Neural progenitor cell (in vitro differentiated cells): ENCODE results near the gene IL5. TPM values are rescaled to one million over a fixed set of nuclear protein-coding genes. Genes with fewer than 3 reads are reported as not detected.
"Not testable (repeated sequence)": the region's sequence is repeated elsewhere in the genome, so short reads cannot be mapped to it uniquely, and the experiment has no call there.

ENCODE experiments used
- DNase-seq: peaks from one replicate; pipeline ENCODE4 v3.0.0-alpha.2; 2016; ENCODE audit warnings: low spot score
- H2AFZ ChIP-seq: fragments of 200-600 bp; sonication (generic); replicated peaks from 2 replicates; pipeline ENCODE4 v1.6.1; 2016; ENCODE audit warnings: antibody characterized with exemption
- H3F3A ChIP-seq: fragments of 200-600 bp; sonication (generic); 2 replicates; pipeline ENCODE4 v1.6.1; 2016; ENCODE audit warnings: antibody characterized with exemption, low read depth
- H3K27ac ChIP-seq: fragments of 200-600 bp; sonication (generic); 2 replicates; pipeline ENCODE4 v1.5.1; 2016; ENCODE audit warnings: mild to moderate bottlenecking
- H3K27me3 ChIP-seq: fragments of 200-600 bp; sonication (generic); 2 replicates; pipeline ENCODE4 v1.6.1; 2016; ENCODE audit warnings: mild to moderate bottlenecking, moderate library complexity
- H3K36me3 ChIP-seq: fragments of 200-600 bp; sonication (generic); 2 replicates; pipeline ENCODE4 v1.5.1; 2016
- H3K4me1 ChIP-seq: fragments of 200-600 bp; sonication (generic); 2 replicates; pipeline ENCODE4 v1.6.1; 2016; ENCODE audit warnings: mixed run types
- H3K4me2 ChIP-seq: fragments of 200-600 bp; sonication (generic); 2 replicates; pipeline ENCODE4 v1.6.1; 2016
- H3K4me3 ChIP-seq: fragments of 200-600 bp; sonication (generic); 2 replicates; pipeline ENCODE4 v1.5.1; 2016
- H3K79me2 ChIP-seq: fragments of 200-600 bp; sonication (generic); 2 replicates; pipeline ENCODE4 v1.6.1; 2016; ENCODE audit warnings: low read depth
- H3K9ac ChIP-seq: fragments of 200-600 bp; sonication (generic); 2 replicates; pipeline ENCODE4 v1.6.1; 2016
- H3K9me3 ChIP-seq: fragments of 200-600 bp; sonication (generic); 2 replicates; pipeline ENCODE4 v1.5.1; 2016; ENCODE audit warnings: low read depth
- H4K20me1 ChIP-seq: fragments of 200-600 bp; sonication (generic); 2 replicates; pipeline ENCODE4 v1.6.1; 2016; ENCODE audit warnings: low read depth
- H3K27ac Mint-ChIP-seq: 3 replicates; pipeline ENCODE4 v1.8.0; 2021; ENCODE audit warnings: mixed read lengths
- H3K27me3 Mint-ChIP-seq: 2 replicates; pipeline ENCODE4 v1.8.0; 2022; ENCODE audit warnings: low read depth, mild to moderate bottlenecking, inconsistent platforms, moderate library complexity, mixed read lengths; ENCODE audit not compliant: insufficient read depth
- H3K36me3 Mint-ChIP-seq: 3 replicates; pipeline ENCODE4 v1.8.0; 2021; ENCODE audit warnings: mixed read lengths
- H3K4me1 Mint-ChIP-seq: 3 replicates; pipeline ENCODE4 v1.8.0; 2021; ENCODE audit warnings: mixed read lengths
- H3K4me3 Mint-ChIP-seq: 3 replicates; pipeline ENCODE4 v1.8.0; 2021; ENCODE audit warnings: mild to moderate bottlenecking, moderate library complexity, mixed read lengths
- H3K9me3 Mint-ChIP-seq: 3 replicates; pipeline ENCODE4 v1.8.0; 2020; ENCODE audit warnings: mixed read lengths
- CTCF ChIP-seq: fragments of 200-600 bp; sonication (generic); IDR thresholded peaks from 2 replicates; pipeline ENCODE4 v1.5.1; 2017; ENCODE audit warnings: antibody characterized with exemption, mild to moderate bottlenecking
- EZH2 ChIP-seq: fragments of 200-600 bp; sonication (generic); IDR thresholded peaks from 2 replicates; pipeline ENCODE4 v1.6.1; 2017; ENCODE audit warnings: antibody characterized with exemption, mild to moderate bottlenecking, moderate library complexity
- EZH2phosphoT487 ChIP-seq: fragments of 200-600 bp; sonication (generic); IDR thresholded peaks from 2 replicates; pipeline ENCODE4 v1.6.1; 2017; ENCODE audit warnings: antibody characterized with exemption
- total RNA-seq: library from RNA; depleted of rRNA; stranded (reverse); fragments of >200 nt; gene quantifications from 2 replicates; pipeline ENCODE4 v1.2.3, GENCODE V29; 2015; ENCODE audit warnings: low replicate concordance

The IL5 gene
- total RNA-seq, 1 donor from 2014 or later: not detected

DNA sequence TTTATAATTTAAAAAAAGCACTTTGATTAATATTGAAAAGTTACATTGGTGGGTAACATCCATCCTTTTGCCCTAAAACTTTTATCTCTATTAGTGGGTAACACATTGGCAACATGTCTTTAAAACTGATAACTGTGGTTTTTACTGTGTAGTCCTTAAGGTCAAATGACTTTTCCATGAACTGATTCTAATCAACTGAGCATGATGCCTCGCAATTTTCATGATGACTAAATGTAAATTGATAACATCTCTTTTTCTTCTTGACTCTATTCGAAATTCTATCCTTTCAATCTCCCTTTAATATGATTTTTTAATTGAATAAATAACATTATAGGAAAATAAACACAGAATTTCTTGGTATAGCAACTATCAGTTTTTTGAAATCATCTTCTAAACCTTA lies 6.3 kb upstream of the IL5 start:
- H3K4me1 Mint-ChIP-seq: no peaks in the 10 kb centered on the region
- H3K79me2 ChIP-seq: no peaks in the 10 kb centered on the region
- H3K4me1 ChIP-seq: no peaks in the 10 kb centered on the region
- H3K36me3 ChIP-seq: no peaks in the 10 kb centered on the region
- no peaks in the 10 kb centered on the region for H3K36me3 Mint-ChIP-seq
- H3K4me2 ChIP-seq: no peak overlapping the region
- no peak overlapping the region for H3K4me3 ChIP-seq
- no peaks in the 10 kb centered on the region for H3K9me3 ChIP-seq
- no peak overlapping the region for H3K9ac ChIP-seq
- TF ChIP-seq EZH2phosphoT487 (no peak), EZH2 (no peak), CTCF (no peak)
- H3K27ac Mint-ChIP-seq: no peak overlapping the region
- no peaks in the 10 kb centered on the region for H3K9me3 Mint-ChIP-seq
- H3K27me3 Mint-ChIP-seq: no peaks in the 10 kb centered on the region
- DNase-seq: no peak
- no peaks in the 10 kb centered on the region for H4K20me1 ChIP-seq
- H3F3A ChIP-seq: no peaks in the 10 kb centered on the region
- H2AFZ ChIP-seq: no peak overlapping the region
- H3K27ac ChIP-seq: no peak overlapping the region
- H3K27me3 ChIP-seq: no peaks in the 10 kb centered on the region
- no peak overlapping the region for H3K4me3 Mint-ChIP-seq

GRCh38 chr5:132548834-132549233 lies 5.5 kb upstream of the IL5 start:
- H3K4me2 ChIP-seq, H3K27me3 ChIP-seq, H3K4me1 Mint-ChIP-seq, H3K36me3 Mint-ChIP-seq, H3F3A ChIP-seq, H3K27ac ChIP-seq, H3K79me2 ChIP-seq, H3K4me1 ChIP-seq, H3K9me3 Mint-ChIP-seq, H4K20me1 ChIP-seq, H2AFZ ChIP-seq, H3K36me3 ChIP-seq, H3K9ac ChIP-seq, DNase-seq, H3K4me3 ChIP-seq, H3K27me3 Mint-ChIP-seq, H3K27ac Mint-ChIP-seq, H3K9me3 ChIP-seq, H3K4me3 Mint-ChIP-seq: not testable (repeated sequence)

DNA sequence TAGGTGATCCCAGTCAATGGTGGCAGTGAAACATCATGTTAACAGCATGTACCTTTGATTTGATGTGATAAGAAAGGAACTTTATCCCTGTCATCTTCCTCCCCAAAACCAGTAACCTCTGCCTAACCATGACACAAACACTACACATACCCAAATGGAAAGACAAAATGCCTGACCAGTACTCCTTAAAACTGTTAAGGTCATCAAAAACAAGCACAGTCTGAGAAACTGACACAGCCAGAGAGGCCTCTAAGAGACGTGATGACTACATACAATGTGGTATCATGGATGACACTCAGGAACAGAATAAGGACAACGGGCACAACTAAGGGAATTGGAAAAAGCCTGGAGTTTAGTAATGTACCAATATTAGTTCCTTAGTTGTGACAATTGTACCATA lies 3.9 kb upstream of the IL5 start:
- Histone ChIP-seq H3K9ac (no peak overlapping the region), H3K36me3 (no peaks in the 10 kb centered on the region), H3K4me1 (no peaks in the 10 kb centered on the region), H3K27ac (no peak overlapping the region), H3K9me3 (no peaks in the 10 kb centered on the region), H3K4me2 (no peak overlapping the region), H3K4me3 (no peak overlapping the region), H3K79me2 (no peaks in the 10 kb centered on the region), H2AFZ (no peak overlapping the region), H3F3A (no peaks in the 10 kb centered on the region), H4K20me1 (no peaks in the 10 kb centered on the region), H3K27me3 (peaks cover 5% of the 10 kb centered on the region)
- H3K27ac Mint-ChIP-seq: no peak overlapping the region
- H3K4me3 Mint-ChIP-seq: no peak overlapping the region
- TF ChIP-seq CTCF (no peak), EZH2 (no peak), EZH2phosphoT487 (no peak)
- DNase-seq: no peak
- no peaks in the 10 kb centered on the region for H3K36me3 Mint-ChIP-seq
- H3K9me3 Mint-ChIP-seq: no peaks in the 10 kb centered on the region
- no peaks in the 10 kb centered on the region for H3K4me1 Mint-ChIP-seq
- no peaks in the 10 kb centered on the region for H3K27me3 Mint-ChIP-seq

DNA sequence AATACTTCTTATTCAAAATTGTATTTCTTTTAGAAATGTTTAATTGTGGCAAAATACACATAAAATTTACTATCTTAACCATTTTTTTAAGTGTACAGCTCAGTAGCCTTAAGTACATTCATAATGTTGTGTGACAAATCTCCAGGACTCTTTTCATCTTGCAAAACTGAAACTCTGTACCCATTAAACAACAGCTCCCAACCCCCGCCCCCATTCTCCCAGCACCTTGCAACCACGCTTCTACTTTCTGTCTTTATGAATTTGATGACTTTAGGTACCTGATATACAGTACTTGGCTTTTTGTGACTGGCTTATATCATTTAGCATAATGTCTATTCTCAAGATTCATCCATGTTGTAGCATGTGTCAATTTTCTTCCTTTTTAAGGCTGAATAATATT lies 2.8 kb upstream of the IL5 start:
- Mint-ChIP-seq H3K27me3 (no peaks in the 10 kb centered on the region), H3K4me1 (no peaks in the 10 kb centered on the region), H3K36me3 (no peaks in the 10 kb centered on the region), H3K27ac (no peak overlapping the region), H3K9me3 (no peaks in the 10 kb centered on the region), H3K4me3 (no peak overlapping the region)
- H2AFZ ChIP-seq: no peak overlapping the region
- no peak for DNase-seq
- TF ChIP-seq EZH2phosphoT487 (no peak), EZH2 (no peak), CTCF (no peak)
- H3K4me3 ChIP-seq: no peak overlapping the region
- H3K9ac ChIP-seq: no peak overlapping the region
- no peak overlapping the region for H3K27ac ChIP-seq
- H3K9me3 ChIP-seq: no peaks in the 10 kb centered on the region
- no peaks in the 10 kb centered on the region for H3K4me1 ChIP-seq
- no peaks in the 10 kb centered on the region for H3K36me3 ChIP-seq
- no peak overlapping the region for H3K4me2 ChIP-seq
- H4K20me1 ChIP-seq: no peaks in the 10 kb centered on the region
- peaks cover 5% of the 10 kb centered on the region for H3K27me3 ChIP-seq
- no peaks in the 10 kb centered on the region for H3F3A ChIP-seq
- H3K79me2 ChIP-seq: no peaks in the 10 kb centered on the region
